ENCODE data around the gene TRHDE.

DNA sequence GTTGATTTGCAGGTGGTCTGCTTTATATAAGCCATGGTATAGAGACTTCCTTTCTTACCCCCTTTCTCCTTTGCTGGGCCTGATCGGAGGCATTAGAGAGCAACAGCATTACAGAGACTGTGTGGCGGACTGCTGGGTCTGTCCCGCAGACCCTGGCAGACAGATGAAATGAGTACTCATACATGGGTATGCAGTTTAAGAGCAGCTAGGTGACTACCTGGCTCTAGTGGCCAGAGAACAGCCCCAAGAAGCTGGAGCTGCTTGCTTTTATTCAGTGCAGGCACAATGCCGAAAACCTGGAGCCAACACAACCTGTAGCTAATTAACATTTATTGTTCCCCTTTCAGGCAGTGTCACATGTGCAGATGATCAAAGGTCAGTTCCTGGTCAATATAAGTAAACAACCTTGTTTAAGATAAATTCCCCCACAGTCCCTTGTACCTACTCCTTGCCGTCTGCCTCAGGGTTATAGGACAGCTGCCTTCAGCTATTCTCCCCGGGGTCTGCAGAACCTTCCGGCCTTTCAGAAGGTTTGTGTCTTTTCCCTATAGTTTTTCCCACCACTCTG, 160.0 kb downstream of the TRHDE start:
- TF ChIP-seq EZH2 (IDR thresholded peaks at IDR 0.05; ENCODE audit: low read length, unreplicated experiment) (no peak), EZH2phosphoT487 (IDR thresholded peaks at IDR 0.05; ENCODE audit: borderline replicate concordance, low read length) (no peak)
- TF ChIP-seq, protein P1, sequence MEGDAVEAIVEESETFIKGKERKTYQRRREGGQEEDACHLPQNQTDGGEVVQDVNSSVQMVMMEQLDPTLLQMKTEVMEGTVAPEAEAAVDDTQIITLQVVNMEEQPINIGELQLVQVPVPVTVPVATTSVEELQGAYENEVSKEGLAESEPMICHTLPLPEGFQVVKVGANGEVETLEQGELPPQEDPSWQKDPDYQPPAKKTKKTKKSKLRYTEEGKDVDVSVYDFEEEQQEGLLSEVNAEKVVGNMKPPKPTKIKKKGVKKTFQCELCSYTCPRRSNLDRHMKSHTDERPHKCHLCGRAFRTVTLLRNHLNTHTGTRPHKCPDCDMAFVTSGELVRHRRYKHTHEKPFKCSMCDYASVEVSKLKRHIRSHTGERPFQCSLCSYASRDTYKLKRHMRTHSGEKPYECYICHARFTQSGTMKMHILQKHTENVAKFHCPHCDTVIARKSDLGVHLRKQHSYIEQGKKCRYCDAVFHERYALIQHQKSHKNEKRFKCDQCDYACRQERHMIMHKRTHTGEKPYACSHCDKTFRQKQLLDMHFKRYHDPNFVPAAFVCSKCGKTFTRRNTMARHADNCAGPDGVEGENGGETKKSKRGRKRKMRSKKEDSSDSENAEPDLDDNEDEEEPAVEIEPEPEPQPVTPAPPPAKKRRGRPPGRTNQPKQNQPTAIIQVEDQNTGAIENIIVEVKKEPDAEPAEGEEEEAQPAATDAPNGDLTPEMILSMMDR (conservative IDR thresholded peaks at IDR 0.05; ENCODE audit: low read depth, low read length) = no peak
